ENCODE results near the gene CAMKMT. TPM values are rescaled to one million over a fixed set of nuclear protein-coding genes. Genes with fewer than 3 reads are reported as not detected.

CAMKMT gene
- total and polyA plus RNA-seq, 2 donors (not counting 1 experiment from before 2014, with no cell fraction given) = 6.2 to 23.3 TPM

DNA sequence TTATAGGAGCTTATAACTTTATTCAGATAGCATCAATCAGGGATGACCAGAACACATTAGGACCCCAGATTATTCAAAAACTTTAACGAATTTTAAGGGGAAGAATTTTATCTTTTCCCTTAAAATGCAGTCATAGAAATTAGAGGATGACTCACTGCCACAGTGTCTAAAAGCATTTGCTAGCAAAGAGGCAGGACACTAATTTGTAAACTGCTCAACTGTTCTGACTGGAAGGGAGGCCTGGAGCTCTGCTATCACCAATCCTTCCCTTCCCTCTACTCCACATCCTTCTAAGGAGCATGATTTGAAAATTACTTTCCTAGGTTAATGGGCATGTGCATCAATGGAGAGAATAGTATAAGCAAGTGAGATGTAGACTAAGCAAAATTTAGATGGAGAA, 40.9 kb upstream of the CAMKMT start:
- H3K36me3 ChIP-seq (replicated peaks in 1 of 2; ENCODE audit: control extremely low read depth in 1 of 2, control insufficient read depth in 1 of 2, extremely low read depth in 1 of 2, insufficient read depth in 2 of 2, low read length in 1 of 2) = peaks cover 4 to 49% of the 10 kb centered on the region in 2 experiments
- DNase-seq (no peak), ATAC-seq (ENCODE audit: low read depth) (no peak)
- intact Hi-C loops (cut with micrococcal nuclease) = no loop called here
- no peaks in the 10 kb centered on the region for H4K20me1 ChIP-seq (ENCODE audit: control insufficient read depth, insufficient read depth, low read length, poor library complexity, severe bottlenecking)
- no peaks in the 10 kb centered on the region for H3K9me3 ChIP-seq (ENCODE audit: control extremely low read depth in 1 of 3, control insufficient read depth in 2 of 3, insufficient read depth in 1 of 3, low read length in 2 of 3)
- H3K4me1 Mint-ChIP-seq = no peaks in the 10 kb centered on the region
- H3K4me3 Mint-ChIP-seq = no peak overlapping the region
- H3K27ac ChIP-seq (ENCODE audit: low read length in 2 of 2) = no peak overlapping the region
- no peaks in the 10 kb centered on the region for H3K27me3 Mint-ChIP-seq
- no peaks in the 10 kb centered on the region for H3K4me1 ChIP-seq (ENCODE audit: control insufficient read depth in 2 of 2, insufficient read depth in 2 of 2, low read length in 2 of 2)
- no peak overlapping the region for H3K27ac Mint-ChIP-seq
- H3K27me3 ChIP-seq (replicated peaks in 1 of 4; ENCODE audit: control extremely low read depth in 1 of 4, control insufficient read depth in 3 of 4, insufficient read depth in 4 of 4, low read length in 3 of 4) = no peaks in the 10 kb centered on the region
- no peaks in the 10 kb centered on the region for H3K9me3 Mint-ChIP-seq (ENCODE audit: insufficient read depth)
- CTCF ChIA-PET = no interaction called here
- TF ChIP-seq, protein P1, sequence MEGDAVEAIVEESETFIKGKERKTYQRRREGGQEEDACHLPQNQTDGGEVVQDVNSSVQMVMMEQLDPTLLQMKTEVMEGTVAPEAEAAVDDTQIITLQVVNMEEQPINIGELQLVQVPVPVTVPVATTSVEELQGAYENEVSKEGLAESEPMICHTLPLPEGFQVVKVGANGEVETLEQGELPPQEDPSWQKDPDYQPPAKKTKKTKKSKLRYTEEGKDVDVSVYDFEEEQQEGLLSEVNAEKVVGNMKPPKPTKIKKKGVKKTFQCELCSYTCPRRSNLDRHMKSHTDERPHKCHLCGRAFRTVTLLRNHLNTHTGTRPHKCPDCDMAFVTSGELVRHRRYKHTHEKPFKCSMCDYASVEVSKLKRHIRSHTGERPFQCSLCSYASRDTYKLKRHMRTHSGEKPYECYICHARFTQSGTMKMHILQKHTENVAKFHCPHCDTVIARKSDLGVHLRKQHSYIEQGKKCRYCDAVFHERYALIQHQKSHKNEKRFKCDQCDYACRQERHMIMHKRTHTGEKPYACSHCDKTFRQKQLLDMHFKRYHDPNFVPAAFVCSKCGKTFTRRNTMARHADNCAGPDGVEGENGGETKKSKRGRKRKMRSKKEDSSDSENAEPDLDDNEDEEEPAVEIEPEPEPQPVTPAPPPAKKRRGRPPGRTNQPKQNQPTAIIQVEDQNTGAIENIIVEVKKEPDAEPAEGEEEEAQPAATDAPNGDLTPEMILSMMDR (IDR thresholded peaks at IDR 0.05) = no peak
- no peak for TF ChIP-seq EZH2 (IDR thresholded peaks at IDR 0.05; ENCODE audit: borderline replicate concordance, insufficient read depth, low read depth, low read length, poor library complexity, severe bottlenecking)
- H3K4me3 ChIP-seq (ENCODE audit: control extremely low read depth in 1 of 5, extremely low read depth in 1 of 5, insufficient read depth in 1 of 5, low read depth in 2 of 5, low read length in 4 of 5) = no peak overlapping the region
- POLR2A ChIA-PET = no interaction called here
- no peak overlapping the region for H3K4me2 ChIP-seq (replicated peaks; ENCODE audit: low read depth, low read length, poor library complexity, severe bottlenecking)
- no peak overlapping the region for H3K9ac ChIP-seq (ENCODE audit: low read length)
- H3K79me2 ChIP-seq (ENCODE audit: control insufficient read depth, insufficient read depth, low read length) = no peaks in the 10 kb centered on the region
- WGBS (ENCODE audit: insufficient coverage) = no CpG with 5 or more reads among the region's 1 CpG
- H2AFZ ChIP-seq (ENCODE audit: insufficient read depth, low read depth, low read length, poor library complexity, severe bottlenecking) = no peak overlapping the region

GRCh38 chr2:44321360-44321759, 40.4 kb upstream of the CAMKMT start:
- no peak overlapping the region for H3K9ac ChIP-seq (ENCODE audit: low read length)
- Mint-ChIP-seq H3K4me1 (no peaks in the 10 kb centered on the region), H3K4me3 (no peak overlapping the region), H3K9me3 (ENCODE audit: insufficient read depth) (no peaks in the 10 kb centered on the region), H3K27me3 (no peaks in the 10 kb centered on the region), H3K27ac (no peak overlapping the region)
- DNase-seq (no peak), ATAC-seq (ENCODE audit: low read depth) (no peak)
- no peak overlapping the region for H3K27ac ChIP-seq (ENCODE audit: low read length in 2 of 2)
- CTCF ChIA-PET = no interaction called here
- H3K36me3 ChIP-seq (replicated peaks in 1 of 2; ENCODE audit: control extremely low read depth in 1 of 2, control insufficient read depth in 1 of 2, extremely low read depth in 1 of 2, insufficient read depth in 2 of 2, low read length in 1 of 2) = peaks cover 4 to 48% of the 10 kb centered on the region in 2 experiments
- H3K4me1 ChIP-seq (ENCODE audit: control insufficient read depth in 2 of 2, insufficient read depth in 2 of 2, low read length in 2 of 2) = no peaks in the 10 kb centered on the region
- H3K9me3 ChIP-seq (ENCODE audit: control extremely low read depth in 1 of 3, control insufficient read depth in 2 of 3, insufficient read depth in 1 of 3, low read length in 2 of 3) = no peaks in the 10 kb centered on the region
- no peak overlapping the region for H3K4me3 ChIP-seq (ENCODE audit: control extremely low read depth in 1 of 5, extremely low read depth in 1 of 5, insufficient read depth in 1 of 5, low read depth in 2 of 5, low read length in 4 of 5)
- no peaks in the 10 kb centered on the region for H3K27me3 ChIP-seq (replicated peaks in 1 of 4; ENCODE audit: control extremely low read depth in 1 of 4, control insufficient read depth in 3 of 4, insufficient read depth in 4 of 4, low read length in 3 of 4)
- H4K20me1 ChIP-seq (ENCODE audit: control insufficient read depth, insufficient read depth, low read length, poor library complexity, severe bottlenecking) = no peaks in the 10 kb centered on the region
- H3K79me2 ChIP-seq (ENCODE audit: control insufficient read depth, insufficient read depth, low read length) = no peaks in the 10 kb centered on the region
- POLR2A ChIA-PET = no interaction called here
- intact Hi-C loops (cut with micrococcal nuclease) = no loop called here
- no peak overlapping the region for H2AFZ ChIP-seq (ENCODE audit: insufficient read depth, low read depth, low read length, poor library complexity, severe bottlenecking)
- H3K4me2 ChIP-seq (replicated peaks; ENCODE audit: low read depth, low read length, poor library complexity, severe bottlenecking) = no peak overlapping the region
- TF ChIP-seq, protein P1 (IDR thresholded peaks at IDR 0.05) = no peak
- TF ChIP-seq EZH2 (IDR thresholded peaks at IDR 0.05; ENCODE audit: borderline replicate concordance, insufficient read depth, low read depth, low read length, poor library complexity, severe bottlenecking) = no peak
- WGBS (ENCODE audit: insufficient coverage) = 90% methylated on average over 2 of the region's 5 CpGs

Data from B cell (primary cell).